GM06990 (cell line): ENCODE measurements around the gene RBM48.

ENCODE experiments used
- DNase-seq: peaks from one replicate; pipeline ENCODE4 v3.0.0-alpha.2; 2011; ENCODE audit not compliant: insufficient read length; ENCODE audit errors: extremely low read depth
- H3K27me3 ChIP-seq: replicated peaks from 2 replicates; pipeline ENCODE4 v1.6.0; 2011; ENCODE audit warnings: low read length; ENCODE audit not compliant: control insufficient read depth, insufficient read depth
- H3K36me3 ChIP-seq: 2 replicates; pipeline ENCODE4 v1.5.1; 2011; ENCODE audit warnings: low read length; ENCODE audit not compliant: control insufficient read depth, insufficient read depth
- H3K4me3 ChIP-seq: replicated peaks from 2 replicates; pipeline ENCODE4 v1.5.1; 2011; ENCODE audit warnings: low read depth, mild to moderate bottlenecking, control low read depth, low read length
- CTCF ChIP-seq: IDR thresholded peaks from 2 replicates; pipeline ENCODE4 v1.5.1; 2011; ENCODE audit warnings: low read length, control low read depth, mild to moderate bottlenecking, inconsistent platforms; ENCODE audit not compliant: insufficient read depth, poor library complexity, severe bottlenecking

The RBM48 gene

DNA sequence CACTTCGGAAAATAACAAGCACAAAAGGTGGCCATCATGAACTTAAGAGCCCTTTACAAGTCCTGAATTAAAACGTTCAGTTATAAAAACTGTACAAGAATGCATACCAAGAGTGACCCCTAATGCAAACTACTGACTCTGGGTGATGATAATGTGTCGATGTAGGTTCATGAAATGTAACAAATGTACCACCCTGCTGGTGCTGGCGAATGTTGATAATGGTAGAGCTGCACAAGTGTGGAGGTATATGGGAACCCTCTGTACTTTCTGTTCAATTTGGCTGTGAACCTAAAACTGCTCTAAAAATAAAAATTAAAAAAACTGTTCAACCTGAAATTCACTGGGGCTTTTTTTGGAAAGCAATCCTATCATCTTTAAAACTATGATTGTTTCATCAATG, 58.2 kb downstream of the RBM48 start:
- TF ChIP-seq CTCF: no peak
- H3K4me3 ChIP-seq: no peak overlapping the region
- H3K36me3 ChIP-seq: no peaks in the 10 kb centered on the region; the same call in 1 of the 2 replicates
- no peaks in the 10 kb centered on the region for H3K27me3 ChIP-seq
- DNase-seq: no peak
